Activated naive CD4-positive, alpha-beta T cell treated with anti-CD3 and anti-CD28 coated beads for 36 hours (primary cell): ENCODE results near the gene PRKCE. TPM values are rescaled to one million over a fixed set of nuclear protein-coding genes. Genes with fewer than 3 reads are reported as not detected.

Experiments
- CTCF ChIA-PET: fragments of 350-600 bp; sonication (Branson Sonifier 250); formaldehyde crosslinking; loops from one replicate; lab custom pipeline; 2021; ENCODE audit warnings: antibody characterized with exemption; lab: Charles Lee
- DNase-seq: peaks from one replicate; pipeline ENCODE4 v3.0.0-alpha.2; 2020
- H3K27ac Mint-ChIP-seq: one replicate; pipeline ENCODE4 v1.8.0; 2021; ENCODE audit warnings: mild to moderate bottlenecking, mixed read lengths
- H3K27me3 Mint-ChIP-seq: one replicate; pipeline ENCODE4 v1.8.0; 2021; ENCODE audit warnings: low read depth, mixed read lengths
- H3K36me3 Mint-ChIP-seq: one replicate; pipeline ENCODE4 v1.8.0; 2021; ENCODE audit warnings: low read depth, mixed read lengths
- H3K4me1 Mint-ChIP-seq: one replicate; pipeline ENCODE4 v1.8.0; 2021; ENCODE audit warnings: low read depth, mixed read lengths
- H3K4me3 Mint-ChIP-seq: one replicate; pipeline ENCODE4 v1.8.0; 2021; ENCODE audit warnings: mild to moderate bottlenecking, moderate library complexity, mixed read lengths
- H3K9me3 Mint-ChIP-seq: one replicate; pipeline ENCODE4 v1.8.0; 2021; ENCODE audit warnings: mixed read lengths
- intact Hi-C: fragments of 100-400 bp; cut with micrococcal nuclease; formaldehyde crosslinking; loops from one replicate; pipeline ENCODE4 v1.15.1; 2023
- total RNA-seq, 2 experiments: library from RNA; stranded (reverse); gene quantifications; one replicate each; pipeline ENCODE4 v1.2.3, GENCODE V29; 2021

The PRKCE gene
- total RNA-seq, 2 experiments from 2014 or later, result 9.4 to 10.6 TPM

DNA sequence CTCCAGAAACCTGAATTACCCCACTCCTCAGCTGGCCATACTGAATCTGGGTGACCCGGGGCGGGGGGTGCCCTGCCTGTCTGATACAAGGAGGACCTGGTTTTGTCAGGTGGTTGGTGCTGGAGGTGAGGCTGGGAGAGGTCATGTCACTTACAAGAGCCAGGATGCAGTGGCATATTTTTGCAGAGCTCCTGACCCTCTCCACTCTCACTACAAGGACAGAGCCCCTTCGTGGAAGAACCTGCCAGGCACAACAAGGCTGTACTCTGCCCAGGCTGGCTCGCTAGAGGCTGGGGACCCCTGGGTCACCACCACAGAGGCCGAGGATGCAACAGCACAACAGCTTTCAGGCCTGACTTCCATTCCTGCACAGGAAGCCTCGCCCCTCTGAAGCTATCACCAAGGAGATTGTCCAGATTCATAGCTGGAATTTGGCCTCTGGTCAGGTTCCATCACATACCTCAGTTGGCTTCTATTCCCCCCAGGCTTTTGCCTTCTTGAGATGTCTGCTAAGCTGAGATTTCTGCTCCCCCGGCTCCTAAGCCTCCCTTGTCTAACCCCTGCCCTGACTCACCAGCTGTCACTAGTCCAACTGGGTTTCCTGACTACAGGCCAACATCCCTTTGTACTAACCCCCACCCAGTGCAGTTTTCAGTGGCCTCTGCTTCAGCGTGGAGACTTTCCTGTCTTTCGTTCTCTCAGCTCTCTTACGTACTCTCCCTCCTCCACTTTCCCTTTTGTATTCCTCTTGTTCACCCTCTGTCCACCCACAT, 513.2 kb downstream of the PRKCE start:
- Mint-ChIP-seq H3K4me1 (no peaks in the 10 kb centered on the region), H3K27me3 (no peaks in the 10 kb centered on the region), H3K36me3 (peaks cover 3% of the 10 kb centered on the region), H3K27ac (no peak overlapping the region), H3K9me3 (no peaks in the 10 kb centered on the region), H3K4me3 (no peak overlapping the region)
- intact Hi-C loops, result no loop called here
- CTCF ChIA-PET, result interaction anchor here (0.6 kb wide), 1 partner anchor 166 kb away, joined by 3 read pairs; no protein-coding TSS in a partner anchor
- DNase-seq, result no peak

DNA sequence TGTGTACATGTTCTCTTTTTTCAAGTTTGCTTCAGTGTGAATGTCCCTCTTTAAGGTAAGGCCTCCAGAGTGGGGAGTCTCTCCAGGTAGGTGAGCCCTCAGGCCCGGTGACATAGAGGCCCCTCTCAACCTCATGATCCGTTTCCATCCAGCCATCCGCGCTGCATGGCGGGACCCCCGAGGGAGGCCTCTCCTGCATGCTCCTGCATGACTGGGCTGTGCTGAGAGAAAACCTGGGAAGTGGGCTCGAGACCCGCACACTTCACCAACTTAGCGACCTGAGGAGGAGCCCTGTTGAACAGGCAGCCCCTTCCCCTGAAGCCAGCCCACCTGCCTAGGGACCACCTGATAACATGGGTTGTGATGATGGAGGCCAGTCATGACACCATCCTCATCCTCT, 514.4 kb downstream of the PRKCE start:
- intact Hi-C loops, result no loop called here
- no peak overlapping the region for H3K27ac Mint-ChIP-seq
- no peaks in the 10 kb centered on the region for H3K9me3 Mint-ChIP-seq
- no peak overlapping the region for H3K4me3 Mint-ChIP-seq
- no peaks in the 10 kb centered on the region for H3K27me3 Mint-ChIP-seq
- peaks cover 3% of the 10 kb centered on the region for H3K36me3 Mint-ChIP-seq
- CTCF ChIA-PET, result no interaction called here
- DNase-seq, result no peak
- H3K4me1 Mint-ChIP-seq, result no peaks in the 10 kb centered on the region

DNA sequence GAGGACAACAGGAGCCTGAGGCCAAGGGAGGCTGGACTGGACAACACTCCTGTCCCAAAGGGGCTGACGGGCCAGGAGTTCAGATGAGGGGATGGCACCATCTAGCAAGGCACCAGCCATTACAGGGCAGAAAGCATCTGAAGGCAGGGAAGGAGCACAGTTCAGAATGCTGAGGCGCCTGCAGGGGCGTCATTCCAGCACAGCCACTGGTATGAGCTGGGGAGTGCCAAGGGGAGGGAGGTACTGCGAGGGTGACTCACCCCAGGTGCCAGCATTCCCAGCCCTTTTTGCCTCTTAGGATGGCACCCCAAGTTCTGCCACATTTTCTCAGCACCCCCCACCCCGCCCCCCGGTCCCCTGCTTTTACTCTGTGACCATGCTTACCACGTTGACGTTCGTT, 515.9 kb downstream of the PRKCE start:
- CTCF ChIA-PET, result no interaction called here
- H3K4me1 Mint-ChIP-seq, result no peaks in the 10 kb centered on the region
- no peaks in the 10 kb centered on the region for H3K9me3 Mint-ChIP-seq
- peaks cover 2% of the 10 kb centered on the region for H3K36me3 Mint-ChIP-seq
- H3K4me3 Mint-ChIP-seq, result no peak overlapping the region
- no peak for DNase-seq
- H3K27ac Mint-ChIP-seq, result no peak overlapping the region
- H3K27me3 Mint-ChIP-seq, result no peaks in the 10 kb centered on the region
- intact Hi-C loops, result no loop called here

DNA sequence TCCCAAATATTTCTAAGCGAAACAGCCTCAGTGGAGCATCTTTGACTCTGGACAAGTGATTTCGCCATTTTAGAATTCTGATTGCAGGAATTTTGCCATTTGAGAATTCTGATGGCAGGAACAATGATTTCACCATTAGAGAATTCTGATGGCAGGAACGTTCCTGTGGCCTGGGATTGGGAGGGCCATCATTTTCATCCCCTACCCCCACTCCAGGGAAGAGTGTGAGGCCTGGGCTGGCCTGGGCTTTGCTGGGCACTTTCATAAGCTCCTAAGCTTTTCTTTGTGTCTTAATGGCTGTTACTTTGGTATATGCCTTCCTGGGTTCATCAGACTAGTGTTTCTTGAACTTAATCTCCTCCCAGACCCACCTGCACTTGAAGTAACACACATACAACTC, 516.4 kb downstream of the PRKCE start:
- intact Hi-C loops, result no loop called here
- CTCF ChIA-PET, result no interaction called here
- Mint-ChIP-seq H3K36me3 (peaks cover 2% of the 10 kb centered on the region), H3K27ac (no peak overlapping the region), H3K27me3 (no peaks in the 10 kb centered on the region), H3K4me3 (no peak overlapping the region), H3K4me1 (no peaks in the 10 kb centered on the region), H3K9me3 (no peaks in the 10 kb centered on the region)
- no peak for DNase-seq

DNA sequence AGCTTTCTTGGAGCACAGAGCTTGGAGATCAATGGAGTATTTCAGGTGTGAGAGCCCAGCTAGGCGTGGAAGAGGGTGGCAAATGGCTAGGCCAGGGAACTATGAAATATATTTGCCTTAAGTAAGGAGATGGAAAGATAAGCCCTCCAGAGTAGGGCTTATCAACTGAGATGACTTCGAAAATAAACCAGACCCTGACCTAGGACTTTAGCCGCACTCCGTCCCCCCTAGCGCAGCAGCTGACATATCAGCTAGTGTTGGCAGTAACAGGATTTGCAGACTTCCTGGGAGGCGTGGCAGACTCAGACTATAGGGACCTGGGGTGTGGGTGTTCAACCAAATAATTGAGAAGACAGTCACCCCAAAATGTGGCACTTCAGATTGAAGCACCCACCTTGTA, 518.0 kb downstream of the PRKCE start:
- intact Hi-C loops, result no loop called here
- CTCF ChIA-PET, result no interaction called here
- Mint-ChIP-seq H3K27me3 (no peaks in the 10 kb centered on the region), H3K4me1 (no peaks in the 10 kb centered on the region), H3K9me3 (no peaks in the 10 kb centered on the region), H3K4me3 (no peak overlapping the region), H3K36me3 (peaks cover 2% of the 10 kb centered on the region), H3K27ac (no peak overlapping the region)
- DNase-seq, result no peak

DNA sequence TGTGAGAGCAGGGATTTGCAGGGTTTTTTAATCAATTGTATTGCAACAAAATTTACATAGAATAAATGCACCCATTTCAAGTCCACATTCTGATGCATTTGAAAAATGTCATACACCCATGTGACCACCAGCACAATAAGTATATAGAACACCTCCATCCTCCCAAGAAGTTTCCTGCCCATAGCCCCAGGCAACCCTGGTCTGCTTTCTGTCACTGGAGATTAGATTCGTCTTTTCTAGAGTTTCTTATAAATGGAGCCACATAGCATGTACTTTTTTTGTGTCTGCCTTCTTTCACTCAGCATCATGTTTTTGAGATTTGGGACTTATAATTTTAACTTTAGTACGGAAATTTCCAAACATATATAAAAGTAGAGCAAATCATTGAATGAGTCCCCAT, 518.6 kb downstream of the PRKCE start:
- Mint-ChIP-seq H3K4me3 (no peak overlapping the region), H3K9me3 (no peaks in the 10 kb centered on the region), H3K27me3 (no peaks in the 10 kb centered on the region), H3K27ac (no peak overlapping the region), H3K4me1 (no peaks in the 10 kb centered on the region), H3K36me3 (peaks cover 2% of the 10 kb centered on the region)
- intact Hi-C loops, result no loop called here
- CTCF ChIA-PET, result no interaction called here
- no peak for DNase-seq

DNA sequence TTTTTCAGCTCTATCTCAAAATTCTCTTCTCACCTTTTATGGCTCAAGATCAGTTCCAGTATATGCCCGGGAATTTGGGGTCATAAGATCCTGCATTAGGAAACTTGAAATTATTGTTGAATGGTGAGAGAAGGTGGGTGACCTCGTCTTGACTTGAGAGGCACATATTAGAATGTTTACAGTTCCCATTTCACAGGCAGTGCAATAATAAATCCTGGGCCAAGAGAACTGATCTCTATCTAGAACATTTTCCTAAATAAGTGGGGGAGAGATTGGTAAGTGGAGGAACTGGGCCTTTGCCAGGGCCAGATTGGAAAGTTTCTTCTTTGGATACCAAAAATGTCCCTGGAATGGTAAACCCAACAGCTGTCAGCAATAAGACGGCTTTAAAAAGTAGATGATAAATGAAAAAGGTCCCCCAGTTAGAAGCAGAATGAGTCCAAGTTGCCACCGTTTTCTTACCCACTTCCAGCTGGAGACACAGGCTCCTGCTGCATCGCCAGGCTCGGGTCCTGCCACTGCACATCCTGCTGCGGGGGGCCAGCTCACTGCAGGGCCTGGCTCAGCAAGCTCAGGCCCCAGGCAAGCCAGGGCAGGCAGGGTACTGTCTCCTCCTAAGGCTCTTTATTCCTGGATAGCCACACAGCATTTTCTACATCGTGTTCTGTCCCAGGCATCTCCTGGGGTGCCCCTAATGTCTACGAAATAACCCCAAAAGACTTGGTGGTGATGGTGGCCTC, 519.3 kb downstream of the PRKCE start:
- Mint-ChIP-seq H3K9me3 (no peaks in the 10 kb centered on the region), H3K36me3 (peaks cover 1% of the 10 kb centered on the region), H3K27ac (no peak overlapping the region), H3K4me1 (no peaks in the 10 kb centered on the region), H3K27me3 (no peaks in the 10 kb centered on the region), H3K4me3 (no peak overlapping the region)
- CTCF ChIA-PET, result interaction anchor here (1.3 kb wide), 1 partner anchor 108 kb away, joined by 3 read pairs; no protein-coding TSS in a partner anchor
- no peak for DNase-seq
- intact Hi-C loops, result no loop called here

DNA sequence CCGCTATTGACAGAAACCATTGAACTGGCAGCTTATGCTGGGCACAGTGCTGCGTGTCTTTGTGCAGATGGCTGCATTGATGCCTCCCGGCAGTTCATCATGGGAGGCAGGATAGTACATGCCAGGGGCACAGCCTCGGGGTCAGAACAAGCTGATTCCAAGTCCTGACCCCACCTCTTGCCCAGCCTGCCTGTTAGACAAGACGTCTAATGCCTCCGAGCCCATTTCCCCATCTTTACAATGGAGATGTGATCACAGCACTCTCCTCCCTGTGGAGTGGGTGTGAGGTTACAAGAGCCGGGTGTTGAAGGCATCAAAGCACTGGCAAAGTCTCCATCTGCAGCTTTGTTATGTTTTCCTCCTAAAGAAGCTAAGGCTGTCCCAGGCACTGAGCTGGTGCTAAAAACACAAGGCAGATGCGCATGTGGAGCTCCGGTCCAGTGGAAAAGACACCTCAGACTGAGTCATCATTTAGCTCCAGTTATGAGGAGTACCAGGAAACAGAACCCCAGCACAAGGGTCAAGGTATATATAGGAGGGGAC, 520.0 kb downstream of the PRKCE start:
- Mint-ChIP-seq H3K27ac (no peak overlapping the region), H3K4me1 (no peaks in the 10 kb centered on the region), H3K4me3 (no peak overlapping the region), H3K9me3 (no peaks in the 10 kb centered on the region), H3K27me3 (no peaks in the 10 kb centered on the region), H3K36me3 (no peaks in the 10 kb centered on the region)
- no peak for DNase-seq
- intact Hi-C loops, result no loop called here
- CTCF ChIA-PET, result interaction anchor here (0.6 to 1.3 kb wide), 2 partner anchors 16 to 109 kb away, joined by 3 read pairs; no protein-coding TSS in a partner anchor

DNA sequence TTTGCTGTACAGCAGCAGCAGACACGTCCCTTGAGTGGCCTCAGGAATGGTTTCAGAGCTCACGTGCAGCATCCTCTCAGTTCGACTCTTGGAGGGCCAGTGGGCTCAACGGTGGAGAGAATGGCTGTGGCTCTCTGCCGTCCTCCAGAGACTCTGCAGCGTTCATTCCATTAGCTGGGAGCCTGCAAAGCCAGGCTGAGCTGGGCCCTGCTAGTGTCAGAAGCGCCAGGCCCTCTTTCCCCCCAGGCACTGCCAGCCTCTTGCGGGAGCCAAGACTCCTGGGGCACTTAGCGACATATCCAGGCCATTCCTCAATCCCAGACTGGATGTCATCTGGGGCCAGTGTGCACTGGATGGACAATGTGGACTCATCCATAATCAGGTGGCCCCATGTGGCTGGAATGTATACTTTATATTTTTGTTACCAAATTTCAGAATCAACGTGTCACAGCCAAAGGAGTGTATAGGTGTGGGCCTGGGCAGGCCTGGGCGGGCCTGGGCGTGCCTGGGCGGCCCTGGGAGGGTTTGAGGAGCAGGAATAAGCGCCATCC, 520.6 kb downstream of the PRKCE start:
- H3K9me3 Mint-ChIP-seq, result no peaks in the 10 kb centered on the region
- DNase-seq, result no peak
- no peaks in the 10 kb centered on the region for H3K27me3 Mint-ChIP-seq
- intact Hi-C loops, result no loop called here
- H3K27ac Mint-ChIP-seq, result no peak overlapping the region
- H3K4me1 Mint-ChIP-seq, result no peaks in the 10 kb centered on the region
- CTCF ChIA-PET, result interaction anchor here (0.6 to 1.3 kb wide), 2 partner anchors 15 to 109 kb away, joined by 3 read pairs; no protein-coding TSS in a partner anchor
- no peaks in the 10 kb centered on the region for H3K36me3 Mint-ChIP-seq
- H3K4me3 Mint-ChIP-seq, result no peak overlapping the region

DNA sequence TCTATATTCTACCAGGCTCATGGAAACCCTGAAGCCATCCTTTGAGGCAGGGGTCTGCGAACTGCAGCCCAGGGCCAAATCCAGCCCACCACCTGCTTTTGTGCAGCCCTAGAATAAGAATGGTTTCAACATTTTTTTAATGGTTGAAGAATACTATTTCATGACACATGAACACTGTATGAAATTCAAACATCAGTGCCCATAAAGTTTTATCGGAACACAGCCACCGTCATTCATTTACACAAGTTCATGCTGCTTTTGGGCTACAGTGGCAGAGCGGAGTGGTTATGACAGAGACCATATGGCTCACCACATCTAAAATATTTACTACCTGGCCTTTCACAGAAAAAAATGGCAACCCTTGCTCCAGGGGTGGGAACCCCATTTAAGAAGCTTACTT, 521.6 kb downstream of the PRKCE start:
- CTCF ChIA-PET, result no interaction called here
- Mint-ChIP-seq H3K27me3 (no peaks in the 10 kb centered on the region), H3K36me3 (no peaks in the 10 kb centered on the region), H3K9me3 (no peaks in the 10 kb centered on the region), H3K4me1 (peaks cover 3% of the 10 kb centered on the region), H3K27ac (no peak overlapping the region), H3K4me3 (no peak overlapping the region)
- DNase-seq, result no peak
- intact Hi-C loops, result no loop called here

DNA sequence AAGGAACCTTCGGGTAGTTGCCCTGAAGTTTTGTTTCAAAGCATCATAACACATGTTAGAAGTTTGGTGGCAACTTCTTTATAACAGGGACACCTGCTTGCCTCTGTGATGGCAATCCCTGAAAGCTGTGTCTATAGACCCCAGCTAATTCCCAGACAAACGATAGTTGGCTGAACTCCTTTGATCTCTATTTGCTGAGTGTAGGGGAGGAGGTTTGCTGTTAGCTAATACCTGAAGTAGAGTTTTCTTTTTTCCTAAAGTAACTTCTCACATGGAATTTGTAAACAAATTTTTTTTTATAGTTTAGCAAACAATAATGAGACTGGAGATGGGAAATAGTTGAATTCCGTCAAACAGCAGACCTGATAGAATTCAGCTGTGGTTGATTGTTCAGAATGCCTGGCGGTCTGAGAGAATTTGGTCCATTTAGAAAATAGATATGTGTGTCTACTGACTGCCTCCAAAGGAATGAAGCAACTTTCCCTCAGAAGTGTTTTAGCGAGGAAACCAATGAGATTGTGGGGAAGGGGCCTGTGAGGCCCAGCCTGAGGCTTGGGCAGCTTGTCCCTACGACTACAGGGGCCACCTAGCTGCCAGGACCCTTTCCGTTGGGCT, 522.3 kb downstream of the PRKCE start:
- intact Hi-C loops, result no loop called here
- H3K4me1 Mint-ChIP-seq, result peaks cover 6% of the 10 kb centered on the region

More for the DNA sequence above, 522.3 kb downstream of the PRKCE start:
- CTCF ChIA-PET, result no interaction called here
- H3K9me3 Mint-ChIP-seq, result no peaks in the 10 kb centered on the region
- H3K4me3 Mint-ChIP-seq, result no peak overlapping the region
- DNase-seq, result no peak
- no peaks in the 10 kb centered on the region for H3K27me3 Mint-ChIP-seq
- H3K36me3 Mint-ChIP-seq, result no peaks in the 10 kb centered on the region
- H3K27ac Mint-ChIP-seq, result no peak overlapping the region
